GM12878 (cell line): ENCODE data around the gene DNAJC7.

Experiments
- ATF3 ChIP-seq: IDR thresholded peaks from 2 replicates; pipeline ENCODE4 v1.6.1; 2011; ENCODE audit warnings: low read depth, mild to moderate bottlenecking, low read length, moderate library complexity, borderline replicate concordance; ENCODE audit errors: extremely low read depth
- CEBPB ChIP-seq, 2 experiments: fragments of 150-350 bp in 1 of 2; IDR thresholded peaks; 2 replicates each; pipeline ENCODE4 v1.6.1; 2012 to 2014; ENCODE audit warnings: low read depth in 2 of 2, low read length in 2 of 2, borderline replicate concordance in 1 of 2, inconsistent platforms in 1 of 2
- CTCF ChIP-seq, 3 experiments: IDR thresholded peaks in 2 of 3; conservative IDR thresholded peaks in 1 of 3; 2 replicates each; pipeline ENCODE4 v1.5.1; 2011; ENCODE audit warnings: low read depth in 3 of 3, low read length in 3 of 3, mild to moderate bottlenecking in 3 of 3, control low read depth in 2 of 3, moderate library complexity in 2 of 3, inconsistent platforms in 1 of 3, mixed read lengths in 1 of 3; ENCODE audit not compliant: control insufficient read depth in 2 of 3, insufficient read depth in 1 of 3; ENCODE audit errors: extremely low read depth in 1 of 3
- EP300 ChIP-seq, 2 experiments: fragments of 150-350 bp in 1 of 2; IDR thresholded peaks; 2 replicates each; pipeline ENCODE4 v1.6.1; 2011 to 2012; ENCODE audit warnings: low read depth in 2 of 2, low read length in 2 of 2, borderline replicate concordance in 1 of 2, improper control_type of control experiment in 1 of 2, inconsistent platforms in 1 of 2; ENCODE audit not compliant: control insufficient read depth in 1 of 2
- EZH2 ChIP-seq: IDR thresholded peaks from 2 replicates; pipeline ENCODE4 v1.6.1; 2012; ENCODE audit warnings: low read depth, mild to moderate bottlenecking, control low read depth, inconsistent platforms, low read length, borderline replicate concordance; ENCODE audit not compliant: control insufficient read depth
- JUNB ChIP-seq: IDR thresholded peaks from 2 replicates; pipeline ENCODE4 v1.6.1; 2016; ENCODE audit warnings: antibody characterized with exemption, mild to moderate bottlenecking
- MAX ChIP-seq: IDR thresholded peaks from 2 replicates; pipeline ENCODE4 v1.6.1; 2012; ENCODE audit warnings: low read depth, low read length, improper control_type of control experiment
- NR2F1 ChIP-seq: fragments of 450-650 bp; conservative IDR thresholded peaks from 2 replicates; pipeline ENCODE4 v1.6.1; 2017; ENCODE audit warnings: mild to moderate bottlenecking
- POLR2A ChIP-seq: IDR thresholded peaks from 2 replicates; pipeline ENCODE4 v1.6.1; 2011; ENCODE audit warnings: low read depth, mild to moderate bottlenecking, low read length
- SPI1 ChIP-seq: IDR thresholded peaks from 2 replicates; pipeline ENCODE4 v1.6.1; 2011; ENCODE audit warnings: low read depth, mild to moderate bottlenecking, low read length, moderate library complexity, borderline replicate concordance; ENCODE audit not compliant: insufficient read depth
- SRF ChIP-seq, 2 experiments: IDR thresholded peaks; 2 replicates each; pipeline ENCODE4 v1.6.1; 2011; ENCODE audit warnings: low read depth in 2 of 2, low read length in 2 of 2, mild to moderate bottlenecking in 1 of 2, moderate library complexity in 1 of 2
- TBL1XR1 ChIP-seq: IDR thresholded peaks from 2 replicates; pipeline ENCODE4 v1.6.1; 2012; ENCODE audit warnings: low read depth, low read length, improper control_type of control experiment
- USF1 ChIP-seq: IDR thresholded peaks from 2 replicates; pipeline ENCODE4 v1.6.1; 2011; ENCODE audit warnings: borderline replicate concordance, low read depth, mild to moderate bottlenecking, moderate library complexity, mixed read lengths, low read length; ENCODE audit not compliant: insufficient read depth; ENCODE audit errors: extremely low read length
- ZNF592 ChIP-seq: fragments of 450-650 bp; IDR thresholded peaks from 2 replicates; pipeline ENCODE4 v1.6.1; 2017; ENCODE audit warnings: mild to moderate bottlenecking, moderate library complexity

- TF ChIP-seq TBL1XR1 (no peak), CTCF (IDR thresholded peaks at IDR 0.05 in 2 of 3, conservative IDR thresholded peaks at IDR 0.05 in 1 of 3; ENCODE audit: control insufficient read depth in 2 of 3, extremely low read depth in 1 of 3, insufficient read depth in 1 of 3, low read depth in 3 of 3, low read length in 3 of 3) (no peak), POLR2A (no peak), NR2F1 (no peak), EP300 (IDR thresholded peaks at IDR 0.05; ENCODE audit: borderline replicate concordance in 1 of 2, control insufficient read depth in 1 of 2, low read depth in 2 of 2, low read length in 2 of 2) (no peak), USF1 (no peak), SRF (IDR thresholded peaks at IDR 0.05; ENCODE audit: low read depth in 2 of 2, low read length in 2 of 2) (no peak), ATF3 (no peak), ZNF592 (no peak), MAX (no peak), SPI1 (no peak), CEBPB (IDR thresholded peaks at IDR 0.05; ENCODE audit: borderline replicate concordance in 1 of 2, low read depth in 2 of 2, low read length in 2 of 2) (no peak), JUNB (no peak), EZH2 (no peak)
These were observed 11.5 kb upstream of the DNAJC7 start for GRCh38 chr17:42028791-42029127.
